ENCODE data around the gene REG1B.

The REG1B gene, protein sequence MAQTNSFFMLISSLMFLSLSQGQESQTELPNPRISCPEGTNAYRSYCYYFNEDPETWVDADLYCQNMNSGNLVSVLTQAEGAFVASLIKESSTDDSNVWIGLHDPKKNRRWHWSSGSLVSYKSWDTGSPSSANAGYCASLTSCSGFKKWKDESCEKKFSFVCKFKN

GRCh38 chr2:79087785-79088364 lies at the start of gene REG1B:
Gene REG1B (minus strand): TSS chr2:79087993. CDS start chr2:79087612, 381 bp downstream.
- DNase-seq (ENCODE audit: low spot score): no peak

DNA sequence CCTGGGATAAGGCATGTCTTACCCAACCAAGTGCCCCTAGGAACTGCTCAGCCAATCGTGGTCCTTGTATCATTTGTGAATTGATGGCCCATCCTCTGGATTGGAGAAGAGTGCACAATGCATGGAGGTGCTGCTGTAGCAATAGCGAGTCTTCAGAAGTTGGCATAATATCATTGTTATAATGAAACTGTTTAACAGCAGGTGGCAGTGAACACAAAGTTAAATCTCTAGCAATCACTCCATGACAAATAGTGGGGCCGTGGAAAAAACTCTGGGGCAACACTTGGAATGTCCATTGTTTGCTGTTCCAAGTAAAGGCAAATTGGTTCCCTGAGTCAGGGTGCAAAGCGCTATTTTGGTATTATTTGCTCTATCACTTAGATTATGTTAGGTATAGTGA lies 43.9 kb upstream of the REG1B start:
- DNase-seq (ENCODE audit: low spot score): no peak

GRCh38 chr2:79129804-79130203 lies 42.0 kb upstream of the REG1B start:
- no peak for DNase-seq (ENCODE audit: low spot score)

- no peak for DNase-seq (ENCODE audit: low spot score)
These were observed 41.5 kb upstream of the REG1B start for GRCh38 chr2:79129260-79129659.

- DNase-seq (ENCODE audit: low spot score): no peak
These were observed 40.6 kb upstream of the REG1B start for GRCh38 chr2:79128406-79128805.

DNA sequence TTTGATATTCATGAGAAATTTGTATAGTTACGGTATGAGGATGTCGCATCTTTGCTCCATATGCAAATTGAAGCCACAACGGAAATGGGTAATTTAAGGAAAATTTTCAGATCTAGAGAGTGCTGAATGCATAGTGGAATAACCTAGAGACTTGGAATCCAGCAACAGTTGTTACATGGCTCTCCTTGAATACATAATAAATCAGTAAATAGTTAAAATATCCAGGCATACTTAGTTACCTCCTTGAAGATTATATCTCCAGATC lies 37.9 kb upstream of the REG1B start:
- no peak for DNase-seq (ENCODE audit: low spot score)

DNA sequence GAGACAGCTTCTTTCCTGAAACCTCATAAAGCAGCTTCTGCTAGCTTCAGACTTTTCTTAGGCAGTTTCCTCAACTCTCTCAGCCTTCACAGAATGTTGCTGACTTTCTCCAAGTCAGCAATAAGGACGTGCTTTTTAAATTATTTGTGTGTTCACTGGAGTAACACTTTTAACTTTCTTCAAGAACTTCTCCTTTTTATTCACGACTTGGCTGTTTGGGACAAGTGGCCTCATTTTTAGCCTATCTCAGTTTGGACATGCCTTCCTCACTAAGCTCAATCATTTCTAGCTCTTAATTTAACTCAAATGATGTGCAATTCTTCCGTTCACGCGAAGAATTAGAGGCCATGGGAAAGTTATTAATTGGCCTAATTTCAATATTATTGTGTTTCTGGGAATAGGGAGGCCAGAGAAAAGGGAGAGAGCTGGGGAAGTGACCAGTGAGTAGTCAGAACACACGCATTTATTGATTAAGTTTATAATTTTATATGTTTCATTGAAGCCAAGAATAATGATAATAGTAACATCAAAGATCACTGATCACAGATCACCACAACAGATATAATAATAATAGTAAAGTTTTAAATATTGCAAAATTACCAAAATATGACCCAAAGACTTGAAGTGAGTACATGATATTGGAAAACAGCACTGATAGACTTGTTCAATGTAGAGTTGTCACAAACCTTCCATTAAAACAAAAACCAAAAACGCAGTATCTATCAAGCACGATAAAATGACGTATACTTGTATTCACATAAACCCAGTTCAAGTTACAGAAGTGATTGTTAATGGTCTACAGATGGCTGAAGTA lies 37.3 kb upstream of the REG1B start:
- DNase-seq (ENCODE audit: low spot score): no peak

DNA sequence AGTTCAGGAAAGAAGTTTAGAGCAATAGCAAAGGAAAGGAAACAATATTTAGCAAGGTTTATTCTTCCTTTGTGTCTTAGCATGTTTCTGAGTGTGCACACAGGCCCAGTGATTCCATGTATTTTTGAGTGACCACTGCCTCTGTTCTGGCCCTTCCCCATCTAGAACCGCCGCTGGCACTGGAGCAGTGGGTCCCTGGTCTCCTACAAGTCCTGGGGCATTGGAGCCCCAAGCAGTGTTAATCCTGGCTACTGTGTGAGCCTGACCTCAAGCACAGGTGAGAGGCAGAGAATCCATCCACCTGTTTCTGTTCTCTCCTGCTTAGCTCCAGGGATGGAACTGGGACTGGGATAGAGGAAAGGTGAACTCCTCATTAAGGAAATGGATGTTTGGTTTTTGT lies 34.9 kb upstream of the REG1B start:
- no peak for DNase-seq (ENCODE audit: low spot score)

- no peak for DNase-seq (ENCODE audit: low spot score)
These were observed 32.5 kb upstream of the REG1B start, which contains the start of gene REG1A for GRCh38 chr2:79120194-79120713. Gene REG1A (plus strand): TSS chr2:79120488. CDS start chr2:79120862, 374 bp downstream.

DNA sequence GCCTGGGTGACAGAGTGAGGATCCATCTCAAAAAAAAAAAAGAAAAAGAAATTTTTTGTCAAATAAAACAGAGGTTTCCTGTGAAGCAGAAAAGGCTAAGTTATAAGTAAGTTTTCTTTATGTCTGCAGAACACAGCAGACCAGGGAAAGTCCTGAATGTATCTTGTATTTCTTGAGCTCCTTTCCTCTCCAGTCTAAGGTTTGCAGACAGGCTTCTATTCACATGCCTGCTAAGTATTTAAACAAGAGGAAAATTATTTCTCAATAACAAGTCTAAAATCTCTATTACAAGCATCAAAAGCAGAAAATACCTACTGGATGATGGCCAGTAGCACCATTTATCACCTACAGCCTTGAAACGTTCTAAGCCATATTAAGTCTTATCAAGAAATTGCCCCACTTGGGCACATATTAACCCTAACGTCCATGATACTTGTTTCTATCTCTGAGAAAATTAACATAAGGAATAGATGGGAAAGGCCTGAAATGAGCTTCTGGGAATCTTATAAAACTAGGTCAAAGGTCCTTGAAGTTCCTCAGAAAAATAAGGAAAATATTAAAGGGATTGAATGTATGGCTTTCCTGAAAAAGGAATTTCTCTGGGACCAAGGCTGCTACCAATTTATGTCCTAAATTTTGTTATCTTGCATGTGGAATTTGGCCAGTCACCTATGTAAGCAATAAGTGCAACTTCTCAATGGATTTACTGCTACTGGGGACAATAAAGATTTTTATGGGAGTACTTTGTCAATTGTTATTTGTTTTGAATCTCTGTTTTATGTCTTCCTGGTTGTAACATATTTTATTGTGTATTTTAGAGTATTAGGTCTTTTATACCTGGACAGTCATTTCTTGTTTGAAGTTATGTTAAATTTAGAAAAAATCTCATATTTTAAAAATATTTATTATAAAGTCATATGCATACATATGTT lies 29.5 kb upstream of the REG1B start:
- no peak for DNase-seq (ENCODE audit: low spot score)

GRCh38 chr2:79114797-79115494 lies 27.2 kb upstream of the REG1B start:
- no peak for DNase-seq (ENCODE audit: low spot score)

GRCh38 chr2:79112269-79112668 lies 24.5 kb upstream of the REG1B start:
- DNase-seq (ENCODE audit: low spot score): no peak

DNA sequence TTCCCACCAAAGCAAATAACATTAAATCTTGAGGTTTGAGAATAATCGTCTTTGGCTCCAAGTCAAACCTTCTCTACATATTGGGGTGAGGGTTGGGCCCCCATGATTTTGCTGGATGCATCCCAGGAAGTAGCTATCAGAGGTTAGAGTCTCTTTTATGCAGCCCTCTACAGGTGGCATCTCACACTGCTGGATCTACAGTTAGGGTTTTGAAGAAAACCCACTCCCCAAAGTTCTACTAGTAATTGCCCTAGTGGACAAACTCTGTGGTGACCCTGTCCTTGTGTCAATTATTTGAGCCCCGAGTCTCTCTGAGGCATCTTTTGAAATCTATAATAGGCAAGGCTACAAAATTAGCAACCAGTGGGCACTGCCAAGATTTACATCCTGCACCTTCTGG lies 17.5 kb upstream of the REG1B start:
- DNase-seq (ENCODE audit: low spot score): no peak

- DNase-seq (ENCODE audit: low spot score): no peak
These were observed 15.4 kb upstream of the REG1B start for GRCh38 chr2:79103214-79103613.

GRCh38 chr2:79101024-79101423 lies 13.2 kb upstream of the REG1B start:
- DNase-seq (ENCODE audit: low spot score): no peak

GRCh38 chr2:79100285-79100684 lies 12.5 kb upstream of the REG1B start:
- no peak for DNase-seq (ENCODE audit: low spot score)

DNA sequence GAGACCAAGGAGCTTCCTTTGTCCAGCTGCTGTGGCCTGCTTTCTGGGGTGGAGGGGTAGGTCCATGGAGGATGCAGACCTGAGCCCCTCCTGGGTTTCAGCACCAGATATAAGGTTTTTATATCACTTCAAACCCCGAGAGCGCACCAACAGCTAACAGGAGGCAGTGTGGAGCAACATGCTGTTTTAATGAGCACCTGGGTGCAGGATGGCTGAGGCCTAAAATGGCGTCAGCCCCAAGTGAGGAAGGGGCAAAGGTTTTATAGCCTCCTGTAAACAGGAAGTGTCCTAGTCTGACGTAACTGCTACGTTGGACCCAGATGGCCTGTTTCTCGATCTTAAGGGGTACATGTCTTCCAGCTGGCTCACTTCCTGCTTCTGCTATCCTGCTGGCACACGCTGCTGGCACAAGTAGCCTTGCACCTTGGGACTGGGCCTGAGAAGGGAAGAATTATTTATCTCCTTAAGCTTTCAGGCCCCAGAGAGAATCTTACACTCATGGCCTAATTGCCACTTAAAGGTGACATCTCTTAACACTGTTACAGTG lies 11.4 kb upstream of the REG1B start:
- DNase-seq (ENCODE audit: low spot score): no peak

GRCh38 chr2:79097843-79098242 lies 10.1 kb upstream of the REG1B start:
- DNase-seq (ENCODE audit: low spot score): no peak

DNA sequence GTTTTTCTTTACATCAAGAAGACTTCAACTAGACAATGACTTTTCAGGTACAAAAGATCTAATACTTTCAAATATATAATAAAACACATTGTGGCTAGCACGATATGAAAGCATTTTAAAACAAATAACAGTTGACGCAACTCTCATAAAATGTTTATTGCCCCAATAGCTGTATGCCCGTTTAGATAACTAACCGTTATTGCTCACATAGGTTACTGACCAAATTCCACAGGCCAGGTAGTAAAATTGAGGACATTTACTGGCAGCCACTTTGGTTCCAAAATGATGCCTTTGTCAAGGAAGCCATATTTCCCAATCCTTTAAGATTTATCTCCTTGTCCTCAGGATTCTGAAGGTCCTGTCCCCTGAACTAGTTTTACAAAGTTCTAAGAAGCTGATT lies 2.9 kb upstream of the REG1B start:
- no peak for DNase-seq (ENCODE audit: low spot score)

DNA sequence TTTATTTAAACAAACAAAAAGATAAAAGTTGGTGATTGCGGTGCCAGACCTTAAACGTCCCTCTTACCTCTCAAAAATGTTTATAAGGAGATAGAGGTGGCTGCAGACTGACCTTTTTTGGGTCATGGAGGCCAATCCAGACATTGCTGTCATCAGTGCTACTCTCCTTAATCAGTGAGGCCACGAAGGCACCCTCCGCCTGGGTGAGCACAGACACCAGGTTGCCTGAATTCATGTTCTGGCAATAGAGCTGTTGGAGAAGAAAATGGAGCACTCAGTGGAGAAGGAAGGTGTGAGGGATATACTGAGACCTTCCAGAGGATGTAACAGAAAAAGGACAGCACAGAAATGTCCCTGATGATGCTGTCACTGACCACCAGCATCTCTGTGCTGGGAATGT lies 1.5 kb downstream of the REG1B start:
- no peak for DNase-seq (ENCODE audit: low spot score)

- DNase-seq (ENCODE audit: low spot score): no peak
These were observed 2.4 kb downstream of the REG1B start for GRCh38 chr2:79085382-79085781.

Measured in cerebellar cortex (tissue), 1 donor.